Measurements from ENCODE around the gene SPINT3.

DNA sequence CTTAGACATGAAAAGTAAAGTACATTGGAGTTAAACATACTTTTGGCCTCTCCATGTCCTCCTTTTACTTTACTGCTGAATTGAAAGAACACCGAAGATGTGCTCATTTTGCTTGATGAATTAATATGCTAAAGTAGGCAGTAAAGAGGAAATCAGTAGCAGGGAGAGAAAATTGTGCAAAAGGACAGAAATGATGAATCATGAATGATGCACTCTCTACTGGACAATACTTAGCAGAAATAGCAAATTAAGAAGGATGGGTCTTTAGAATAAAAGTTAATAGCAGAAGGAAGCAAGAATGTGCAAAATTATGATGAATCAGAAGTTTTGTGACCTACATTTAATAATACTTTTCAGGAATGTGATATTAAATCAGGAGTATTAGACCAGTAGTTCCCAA is 8.4 kb upstream of the SPINT3 start:
- TF ChIP-seq POLR2A (IDR thresholded peaks at IDR 0.05) = no peak
- TF ChIP-seq, protein P1, sequence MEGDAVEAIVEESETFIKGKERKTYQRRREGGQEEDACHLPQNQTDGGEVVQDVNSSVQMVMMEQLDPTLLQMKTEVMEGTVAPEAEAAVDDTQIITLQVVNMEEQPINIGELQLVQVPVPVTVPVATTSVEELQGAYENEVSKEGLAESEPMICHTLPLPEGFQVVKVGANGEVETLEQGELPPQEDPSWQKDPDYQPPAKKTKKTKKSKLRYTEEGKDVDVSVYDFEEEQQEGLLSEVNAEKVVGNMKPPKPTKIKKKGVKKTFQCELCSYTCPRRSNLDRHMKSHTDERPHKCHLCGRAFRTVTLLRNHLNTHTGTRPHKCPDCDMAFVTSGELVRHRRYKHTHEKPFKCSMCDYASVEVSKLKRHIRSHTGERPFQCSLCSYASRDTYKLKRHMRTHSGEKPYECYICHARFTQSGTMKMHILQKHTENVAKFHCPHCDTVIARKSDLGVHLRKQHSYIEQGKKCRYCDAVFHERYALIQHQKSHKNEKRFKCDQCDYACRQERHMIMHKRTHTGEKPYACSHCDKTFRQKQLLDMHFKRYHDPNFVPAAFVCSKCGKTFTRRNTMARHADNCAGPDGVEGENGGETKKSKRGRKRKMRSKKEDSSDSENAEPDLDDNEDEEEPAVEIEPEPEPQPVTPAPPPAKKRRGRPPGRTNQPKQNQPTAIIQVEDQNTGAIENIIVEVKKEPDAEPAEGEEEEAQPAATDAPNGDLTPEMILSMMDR (IDR thresholded peaks at IDR 0.05) = no peak
